SH-SY5Y (cell line): ENCODE data around the gene BEND7.

ENCODE experiments used
- GATA2 ChIP-seq: IDR thresholded peaks from 2 replicates; pipeline ENCODE4 v1.6.1; 2011; ENCODE audit warnings: mild to moderate bottlenecking, low read depth, low read length
- GATA3 ChIP-seq: IDR thresholded peaks from 2 replicates; pipeline ENCODE4 v1.6.1; 2011; ENCODE audit warnings: low read depth, mild to moderate bottlenecking, low read length, moderate library complexity

DNA sequence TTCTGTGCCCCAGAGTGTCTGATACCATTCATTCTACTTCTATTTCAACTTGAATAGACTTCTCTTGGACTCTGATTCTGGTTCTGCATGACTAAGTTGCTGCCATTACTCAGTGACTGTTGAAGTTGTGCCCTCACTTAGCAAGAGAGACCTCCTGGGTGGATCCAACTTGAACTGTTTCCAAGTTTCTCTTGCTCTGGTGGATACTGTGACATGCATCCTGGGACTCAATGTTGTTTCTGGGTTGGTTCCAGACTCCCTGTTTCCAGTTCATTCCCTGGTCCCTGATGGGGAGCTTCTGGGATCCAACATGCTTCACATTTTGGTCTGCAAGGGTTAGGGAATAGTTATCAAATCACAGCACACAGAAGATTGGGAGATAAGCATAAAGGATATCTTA is 31.8 kb upstream of the BEND7 start:
- TF ChIP-seq GATA2 (no peak), GATA3 (no peak)
